K562 treated with DMSO at 1 percent for 48 hours (cell line): ENCODE results near the gene GPAM. TPM values are rescaled to one million over a fixed set of nuclear protein-coding genes. Genes with fewer than 3 reads are reported as not detected.

Source experiments
- total RNA-seq: library from RNA; unstranded; fragments of 300-600 nt; gene quantifications from 2 replicates; pipeline ENCODE4 v1.2.3, GENCODE V29; 2022; ENCODE audit warnings: low replicate concordance; ENCODE audit errors: extremely low read depth

The GPAM gene
- not detected in 2 replicates for total RNA-seq

GRCh38 chr10:112183329-112184051 lies at the start of gene GPAM:
Gene GPAM (minus strand): TSS chr10:112183765. CDS start chr10:112181784, 1,981 bp downstream.

Other genes starting within 250 kb of the GPAM start
- not detected in 2 replicates for gene TECTB, start 99.6 kb upstream of the GPAM start, total RNA-seq
- not detected in 2 replicates for gene ACSL5, start 190.4 kb upstream of the GPAM start, total RNA-seq